Skeletal muscle satellite cell (primary cell): ENCODE data around the gene CCDC57.

Experiments
- H3K27me3 ChIP-seq: 2 replicates; pipeline ENCODE4 v1.7.0; 2013; ENCODE audit warnings: low read length; ENCODE audit not compliant: control insufficient read depth, insufficient read depth
- H3K36me3 ChIP-seq: 2 replicates; pipeline ENCODE4 v1.7.0; 2013; ENCODE audit warnings: mild to moderate bottlenecking, control low read depth, low read length; ENCODE audit not compliant: insufficient read depth
- H3K4me1 ChIP-seq: 2 replicates; pipeline ENCODE4 v1.7.0; 2013; ENCODE audit warnings: low read length; ENCODE audit not compliant: control insufficient read depth, insufficient read depth
- H3K4me2 ChIP-seq: 2 replicates; pipeline ENCODE4 v1.7.0; 2013; ENCODE audit warnings: mild to moderate bottlenecking, low read length
- H3K4me3 ChIP-seq: 2 replicates; pipeline ENCODE4 v1.7.0; 2013; ENCODE audit warnings: low read length
- H3K9ac ChIP-seq: 2 replicates; pipeline ENCODE4 v1.7.0; 2013; ENCODE audit warnings: mild to moderate bottlenecking, low read depth, low read length, moderate library complexity
- H3K9me3 ChIP-seq: replicated peaks from 2 replicates; pipeline ENCODE4 v1.7.0; 2013; ENCODE audit warnings: mild to moderate bottlenecking, control low read depth, low read length

Gene CCDC57

DNA sequence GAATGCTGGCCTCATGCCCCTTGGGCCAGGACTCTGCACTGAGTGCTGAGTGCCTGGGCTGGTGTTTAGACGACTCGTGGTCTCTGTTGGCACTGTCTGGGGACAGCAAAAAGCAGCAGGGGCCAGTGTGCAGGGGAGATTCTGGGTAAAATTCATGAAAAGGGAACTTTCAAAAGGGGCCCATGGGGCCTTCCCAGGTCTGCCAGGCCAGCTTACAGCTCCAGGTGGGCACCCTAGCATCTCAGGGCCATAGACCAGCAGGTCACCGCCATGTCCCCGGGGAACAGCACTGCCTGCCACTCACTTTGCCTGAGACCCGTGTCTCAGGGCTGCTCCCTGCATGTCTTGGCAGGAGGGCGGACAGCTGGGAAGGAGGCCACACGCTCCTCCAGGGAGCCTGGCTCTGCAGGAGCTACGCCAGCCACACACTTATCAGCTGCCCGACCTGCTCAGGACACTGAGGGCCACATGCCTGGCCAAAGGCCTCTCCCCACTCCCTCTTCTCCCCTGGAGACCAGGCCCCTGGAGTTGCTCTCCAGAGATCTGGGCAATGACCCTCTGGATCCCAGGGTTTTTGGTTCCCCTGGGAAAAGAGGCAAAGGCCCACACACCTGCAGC, 105.8 kb downstream of the CCDC57 start:
- Histone ChIP-seq H3K4me3 (no peak overlapping the region), H3K4me2 (peak overlapping the region; percentile 57), H3K9ac (peak overlapping the region; percentile 30), H3K27me3 (no peaks in the 10 kb centered on the region), H3K36me3 (no peaks in the 10 kb centered on the region), H3K9me3 (no peaks in the 10 kb centered on the region), H3K4me1 (peaks cover 12% of the 10 kb centered on the region)

DNA sequence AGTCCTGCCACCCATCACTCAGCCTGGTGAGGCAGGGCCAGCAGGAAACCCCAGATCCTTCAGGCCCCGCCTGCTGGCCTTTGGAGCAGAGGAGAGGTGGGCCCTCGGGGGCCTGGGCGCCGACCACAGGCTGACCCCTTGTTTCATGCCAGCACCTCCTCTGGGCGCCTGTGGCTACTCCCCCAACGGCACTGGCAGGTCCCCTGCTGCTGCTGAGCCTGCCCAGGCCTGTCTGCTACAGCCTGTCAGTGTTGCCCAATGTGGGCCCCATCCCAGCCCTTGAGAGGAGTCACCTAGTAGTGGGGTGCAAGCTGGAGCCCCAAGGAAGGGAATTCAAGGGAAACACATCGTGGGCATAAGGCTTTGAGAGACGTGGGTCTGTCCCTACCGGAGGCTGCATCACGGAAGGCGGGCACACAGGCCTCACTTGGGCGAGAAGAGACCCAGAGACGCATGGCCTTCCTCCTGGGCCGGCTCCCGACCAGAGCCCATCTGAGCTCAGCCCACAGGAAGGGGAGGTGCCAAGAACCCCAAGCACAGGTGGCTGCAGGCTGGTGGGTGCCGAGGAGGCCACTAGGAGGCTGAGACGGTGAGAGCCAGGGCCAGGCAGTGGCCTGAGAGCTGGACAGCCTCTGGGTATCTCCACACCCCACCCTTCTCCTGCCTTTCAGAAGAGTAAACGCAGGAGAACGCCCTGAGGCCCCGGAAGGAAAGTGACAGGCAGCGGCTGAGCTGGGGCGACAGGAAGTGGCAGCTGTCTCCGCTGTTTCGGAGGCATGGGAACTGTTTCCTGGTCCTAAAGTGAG, 106.6 kb downstream of the CCDC57 start:
- Histone ChIP-seq H3K9me3 (no peaks in the 10 kb centered on the region), H3K4me3 (no peak overlapping the region), H3K27me3 (no peaks in the 10 kb centered on the region), H3K9ac (peak overlapping the region; percentile 30), H3K4me1 (peaks cover 12% of the 10 kb centered on the region), H3K36me3 (no peaks in the 10 kb centered on the region), H3K4me2 (peak overlapping the region; percentile 57)

DNA sequence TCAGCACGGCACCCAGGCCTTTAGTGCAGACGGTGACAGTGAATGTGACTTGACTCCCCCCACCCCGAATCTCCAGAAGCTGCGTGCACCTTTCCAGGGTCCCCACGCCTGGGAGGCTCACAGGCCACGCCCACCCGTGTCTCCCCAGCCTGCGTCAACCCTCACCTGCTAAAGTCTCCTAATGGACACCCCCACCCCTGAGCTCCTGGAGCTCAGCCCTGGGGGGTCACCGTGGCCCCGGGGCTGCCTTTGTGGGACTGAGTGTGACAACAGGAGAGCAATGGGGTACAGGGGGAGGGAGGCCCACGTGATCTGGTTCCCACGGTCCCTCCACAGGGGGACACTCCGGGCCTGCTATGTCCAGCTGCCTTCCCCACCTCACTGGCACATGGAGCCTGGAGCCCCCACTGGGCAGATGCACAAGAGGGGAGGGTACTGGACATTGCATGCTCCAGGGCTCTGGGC, 107.2 kb downstream of the CCDC57 start:
- no peaks in the 10 kb centered on the region for H3K9me3 ChIP-seq
- no peak overlapping the region for H3K4me3 ChIP-seq
- H3K4me2 ChIP-seq, result no peak overlapping the region
- H3K9ac ChIP-seq, result no peak overlapping the region
- H3K27me3 ChIP-seq, result no peaks in the 10 kb centered on the region
- peaks cover 12% of the 10 kb centered on the region for H3K4me1 ChIP-seq
- H3K36me3 ChIP-seq, result no peaks in the 10 kb centered on the region

DNA sequence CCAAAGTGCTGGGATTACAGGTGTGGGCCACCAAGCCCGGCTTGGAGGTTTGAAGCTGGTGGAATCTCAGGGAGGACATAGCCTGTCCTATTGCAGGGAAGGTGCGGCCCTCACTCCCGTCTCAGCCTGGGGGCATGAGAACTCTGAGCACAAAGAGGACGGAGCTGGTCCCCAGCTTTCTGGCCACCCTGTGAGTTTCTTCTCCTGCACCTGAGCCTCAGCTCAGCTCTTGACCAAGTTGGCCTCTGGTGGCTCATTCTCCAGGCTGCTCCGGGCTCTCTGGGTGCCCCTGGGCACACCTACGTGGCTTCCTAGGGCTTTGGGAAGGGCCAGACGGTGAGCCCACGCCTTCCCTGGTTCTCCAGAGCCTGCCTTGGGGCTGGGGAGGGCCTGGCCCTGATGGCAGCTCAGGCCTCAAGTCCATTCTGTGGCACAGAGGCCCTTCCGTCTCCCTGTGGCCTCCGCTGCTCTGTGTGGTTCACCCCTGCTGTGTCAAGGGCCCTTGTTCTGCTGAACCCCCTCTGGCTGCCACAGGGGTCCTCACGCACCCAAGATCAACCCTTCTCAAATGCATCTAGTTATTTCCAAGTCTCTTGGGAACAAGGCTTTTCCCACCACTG, 107.7 kb downstream of the CCDC57 start:
- Histone ChIP-seq H3K4me3 (no peak overlapping the region), H3K9me3 (no peaks in the 10 kb centered on the region), H3K4me1 (peaks cover 16% of the 10 kb centered on the region), H3K4me2 (no peak overlapping the region), H3K36me3 (no peaks in the 10 kb centered on the region), H3K27me3 (no peaks in the 10 kb centered on the region), H3K9ac (no peak overlapping the region)

DNA sequence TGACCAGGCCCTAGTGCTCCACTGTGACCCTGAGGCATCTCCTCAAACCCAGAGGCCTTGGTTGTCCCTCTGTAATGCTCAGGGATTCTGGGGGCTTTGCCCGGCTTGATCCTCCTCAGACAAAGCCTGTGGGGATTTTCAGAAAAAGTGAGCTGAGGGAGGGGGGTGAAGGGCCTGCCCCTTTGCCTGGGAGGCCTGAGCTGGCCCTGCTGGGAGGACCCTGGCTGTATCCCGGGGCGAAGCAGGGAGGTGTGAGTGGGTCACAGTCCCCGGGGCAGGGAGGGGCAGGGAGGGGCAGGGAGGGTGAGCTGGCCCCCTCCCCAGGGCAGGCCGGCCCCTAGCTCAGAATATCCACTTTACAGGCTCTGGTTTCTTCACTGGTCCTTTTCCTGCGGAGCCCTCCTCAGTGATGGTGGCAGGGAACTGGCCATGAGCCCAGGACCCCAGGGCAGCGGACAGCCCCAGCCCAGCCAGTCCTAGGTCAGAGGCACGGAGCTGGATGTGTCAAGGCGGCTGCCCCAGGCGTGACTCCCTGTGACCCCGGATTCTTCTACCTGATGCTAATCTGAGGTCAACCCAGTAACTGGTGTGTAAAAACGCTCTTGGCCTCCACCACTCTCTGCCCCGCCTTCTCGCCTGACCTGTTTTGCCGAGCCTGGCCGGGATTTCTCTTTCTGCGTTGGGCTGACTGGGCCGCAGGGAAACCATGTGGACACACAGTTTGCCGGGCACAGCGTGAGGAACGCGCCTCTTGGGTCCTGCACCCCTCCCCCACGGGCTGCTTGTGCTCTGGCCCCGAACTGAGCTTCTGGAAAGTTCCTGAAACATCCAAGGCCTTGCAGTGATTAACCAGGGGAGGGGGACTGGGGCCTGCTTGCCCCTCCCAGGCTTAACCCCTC, 108.8 kb downstream of the CCDC57 start:
- peaks cover 26% of the 10 kb centered on the region for H3K4me1 ChIP-seq
- H3K4me3 ChIP-seq, result no peak overlapping the region
- H3K4me2 ChIP-seq, result no peak overlapping the region
- H3K27me3 ChIP-seq, result no peaks in the 10 kb centered on the region
- no peak overlapping the region for H3K9ac ChIP-seq
- no peaks in the 10 kb centered on the region for H3K9me3 ChIP-seq
- no peaks in the 10 kb centered on the region for H3K36me3 ChIP-seq

DNA sequence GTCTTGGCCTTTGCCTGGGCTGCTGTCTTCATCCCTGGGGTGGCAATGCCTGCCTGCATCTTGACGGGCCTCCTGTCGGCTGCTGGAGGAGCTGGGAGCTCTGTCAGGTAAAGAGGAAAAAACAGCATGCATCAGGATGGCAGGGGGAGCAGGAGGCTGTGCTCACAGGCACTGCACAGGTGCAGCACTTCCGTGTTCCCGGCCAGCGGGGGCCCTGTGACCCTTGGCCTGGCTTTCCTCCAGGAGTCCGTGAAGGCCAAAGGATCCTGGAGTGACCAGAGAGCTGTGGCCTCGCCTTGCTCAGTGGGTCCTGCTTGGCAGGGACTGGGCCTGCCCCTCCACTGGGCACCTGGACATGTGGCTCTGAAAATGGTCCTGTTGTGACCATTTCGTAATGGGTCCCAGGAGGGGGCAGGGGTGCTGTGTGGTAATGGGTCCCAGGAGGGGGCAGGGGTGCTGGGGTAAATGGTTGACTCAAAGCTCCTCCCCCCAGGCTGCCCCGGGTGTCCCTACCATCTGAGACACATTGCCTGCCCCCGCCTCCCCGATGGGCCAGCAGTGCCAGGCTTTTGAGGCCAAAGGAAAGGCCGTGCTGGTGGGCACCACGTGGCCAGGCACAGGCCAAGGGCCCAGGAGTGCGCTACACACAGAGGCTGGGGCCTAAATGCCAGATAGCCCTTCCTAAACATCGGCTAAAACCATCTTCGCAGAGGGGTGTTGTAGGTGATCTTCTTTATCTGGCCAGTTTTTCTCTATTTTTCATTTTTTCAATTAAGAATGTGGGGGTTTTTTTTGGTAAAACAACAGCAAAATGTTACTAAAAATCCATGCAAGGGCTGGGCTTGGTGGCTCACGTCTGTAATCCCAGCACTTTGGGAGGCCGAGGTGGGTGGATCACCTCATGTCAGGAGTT, 110.6 kb downstream of the CCDC57 start:
- H3K4me3 ChIP-seq, result no peak overlapping the region
- no peak overlapping the region for H3K4me2 ChIP-seq
- H3K9me3 ChIP-seq, result no peaks in the 10 kb centered on the region
- H3K36me3 ChIP-seq, result no peaks in the 10 kb centered on the region
- no peaks in the 10 kb centered on the region for H3K27me3 ChIP-seq
- H3K9ac ChIP-seq, result no peak overlapping the region
- H3K4me1 ChIP-seq, result peaks cover 26% of the 10 kb centered on the region

DNA sequence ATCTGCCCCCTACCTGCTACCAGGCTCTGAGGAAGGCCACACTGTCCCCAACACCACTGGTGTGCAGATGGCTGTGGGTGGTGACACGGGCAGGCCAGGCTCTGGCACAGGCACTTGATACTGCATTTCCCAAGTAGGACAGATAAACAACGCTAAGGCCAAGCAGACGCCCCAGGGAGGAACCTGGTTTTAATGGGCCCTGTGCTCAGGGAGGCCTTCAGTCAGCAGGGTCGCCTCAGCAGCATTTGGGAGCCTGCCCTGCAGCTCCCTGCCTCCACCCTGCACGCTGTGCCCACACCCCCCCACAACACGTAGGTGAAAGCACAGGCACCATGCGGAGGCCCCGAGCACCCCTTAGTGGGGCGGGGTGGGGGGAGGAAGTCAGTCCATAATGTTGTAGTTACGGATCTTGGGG, 111.3 kb downstream of the CCDC57 start:
- H3K4me3 ChIP-seq, result no peak overlapping the region
- no peaks in the 10 kb centered on the region for H3K27me3 ChIP-seq
- peaks cover 26% of the 10 kb centered on the region for H3K4me1 ChIP-seq
- no peak overlapping the region for H3K9ac ChIP-seq
- peaks cover under 1% of the 10 kb centered on the region for H3K36me3 ChIP-seq
- no peak overlapping the region for H3K4me2 ChIP-seq
- no peaks in the 10 kb centered on the region for H3K9me3 ChIP-seq

DNA sequence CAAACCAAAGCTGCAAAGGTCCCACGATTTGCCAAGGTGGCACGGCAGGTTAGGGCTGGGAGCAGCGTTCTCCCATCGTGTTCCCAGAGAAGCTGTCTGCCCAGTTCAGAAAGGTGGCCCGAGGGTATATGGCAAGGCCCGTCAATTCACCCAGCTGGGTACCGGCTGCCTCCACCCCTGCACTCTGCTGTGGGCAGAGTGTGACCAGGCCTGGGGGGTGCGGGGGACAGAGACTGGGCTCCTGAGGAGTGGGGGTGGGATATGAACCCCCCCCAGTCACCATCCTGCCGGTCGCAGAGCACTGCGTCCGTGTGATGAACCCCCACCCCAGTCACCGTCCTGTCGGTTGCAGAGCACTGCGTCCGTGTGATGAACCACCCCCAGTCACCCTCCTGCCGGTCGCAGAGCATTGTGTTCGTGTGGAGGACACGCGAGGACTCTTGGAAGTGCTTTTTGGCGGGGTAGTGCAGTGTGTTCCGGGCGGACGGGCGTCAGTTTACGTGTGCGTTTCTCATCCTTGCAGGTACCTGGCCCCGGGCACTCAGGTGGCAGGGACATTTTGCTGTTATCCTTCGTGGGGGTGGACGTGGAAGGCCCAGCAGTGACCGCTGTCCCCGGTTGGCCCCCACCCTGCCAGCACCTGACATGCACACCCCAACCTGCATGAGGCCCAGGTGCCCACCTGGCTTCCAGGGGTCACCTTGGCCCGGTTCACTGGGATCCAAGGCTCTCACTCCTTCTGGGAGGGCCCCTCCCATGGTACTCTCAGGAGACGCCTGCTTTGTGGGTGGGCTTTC, 111.9 kb downstream of the CCDC57 start:
- H3K36me3 ChIP-seq, result peaks cover 4% of the 10 kb centered on the region
- H3K4me2 ChIP-seq, result no peak overlapping the region
- H3K9me3 ChIP-seq, result no peaks in the 10 kb centered on the region
- peaks cover 26% of the 10 kb centered on the region for H3K4me1 ChIP-seq
- H3K4me3 ChIP-seq, result no peak overlapping the region
- no peaks in the 10 kb centered on the region for H3K27me3 ChIP-seq
- no peak overlapping the region for H3K9ac ChIP-seq

DNA sequence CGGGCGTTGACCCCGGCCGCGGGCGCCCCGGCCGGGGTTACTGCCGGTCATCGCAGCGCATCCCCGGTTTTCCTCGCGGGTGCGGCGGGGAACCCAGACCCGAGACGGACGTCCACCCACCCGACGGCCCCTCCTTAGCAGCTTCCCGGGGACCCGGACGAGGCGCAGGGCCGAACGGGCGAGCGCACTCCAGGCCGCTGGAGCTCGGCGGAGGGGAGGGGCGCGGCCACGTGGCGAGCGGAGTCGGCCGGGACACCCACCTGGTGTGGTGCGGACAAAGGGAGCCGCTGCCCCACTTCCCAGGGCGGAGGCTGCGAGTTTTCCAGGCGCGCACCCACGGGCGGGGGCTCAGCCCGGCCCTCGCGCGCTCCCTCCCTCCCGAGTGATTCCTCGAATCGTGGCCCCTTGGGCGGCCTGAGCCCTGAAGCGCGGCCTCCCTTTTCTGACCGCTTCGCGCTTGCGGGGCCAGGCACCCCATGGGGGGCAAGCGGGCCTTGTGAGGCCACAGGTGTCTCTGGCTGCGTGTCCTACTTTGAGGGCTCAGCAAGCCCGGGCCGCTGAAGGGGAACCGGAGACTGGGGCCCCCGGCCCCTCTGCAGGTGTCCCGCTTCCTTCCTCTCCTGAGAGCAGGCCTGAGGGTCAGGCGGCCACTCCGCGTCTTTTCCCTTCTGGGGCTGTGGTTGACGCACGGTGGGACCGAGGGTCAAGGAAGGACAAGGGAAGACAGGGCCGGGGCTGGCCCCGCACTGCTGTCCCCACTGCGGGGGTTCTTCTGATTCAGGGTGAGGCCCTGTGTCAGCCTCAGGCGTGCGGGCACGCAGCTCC, 113.5 kb downstream of the CCDC57 start:
- H3K4me1 ChIP-seq, result peaks cover 26% of the 10 kb centered on the region
- peaks cover 13% of the 10 kb centered on the region for H3K36me3 ChIP-seq
- H3K4me2 ChIP-seq, result peak overlapping the region; percentile 97
- H3K27me3 ChIP-seq, result no peaks in the 10 kb centered on the region
- no peaks in the 10 kb centered on the region for H3K9me3 ChIP-seq
- peak overlapping the region; percentile 83 for H3K9ac ChIP-seq
- peak overlapping the region; percentile 81 for H3K4me3 ChIP-seq
